ENCODE results near the gene CCL11.

CCL11 gene

DNA sequence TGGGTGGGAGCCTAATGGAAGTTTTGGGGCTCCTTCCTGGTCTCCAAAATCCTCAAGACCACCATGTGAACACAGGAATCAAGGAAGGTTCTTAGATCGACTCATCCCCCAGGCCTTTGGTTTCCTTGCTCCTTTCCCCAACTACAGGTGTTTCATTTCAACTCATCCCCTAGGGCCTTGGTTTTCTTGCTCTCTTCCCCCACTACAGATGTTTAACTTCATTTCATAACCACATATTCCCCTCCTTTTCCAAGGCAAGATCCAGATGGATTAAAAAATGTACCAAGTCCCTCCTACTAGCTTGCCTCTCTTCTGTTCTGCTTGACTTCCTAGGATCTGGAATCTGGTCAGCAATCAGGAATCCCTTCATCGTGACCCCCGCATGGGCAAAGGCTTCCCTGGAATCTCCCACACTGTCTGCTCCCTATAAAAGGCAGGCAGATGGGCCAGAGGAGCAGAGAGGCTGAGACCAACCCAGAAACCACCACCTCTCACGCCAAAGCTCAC, at the start of gene CCL11:
Gene CCL11, plus strand, starts transcription at position 457 of the 507 bp plus-strand sequence. CDS start 67 bp downstream, outside the sequence.
- in situ Hi-C loops (cut with MboI; ENCODE audit: low sequenced_read_pairs) = no loop called here

DNA sequence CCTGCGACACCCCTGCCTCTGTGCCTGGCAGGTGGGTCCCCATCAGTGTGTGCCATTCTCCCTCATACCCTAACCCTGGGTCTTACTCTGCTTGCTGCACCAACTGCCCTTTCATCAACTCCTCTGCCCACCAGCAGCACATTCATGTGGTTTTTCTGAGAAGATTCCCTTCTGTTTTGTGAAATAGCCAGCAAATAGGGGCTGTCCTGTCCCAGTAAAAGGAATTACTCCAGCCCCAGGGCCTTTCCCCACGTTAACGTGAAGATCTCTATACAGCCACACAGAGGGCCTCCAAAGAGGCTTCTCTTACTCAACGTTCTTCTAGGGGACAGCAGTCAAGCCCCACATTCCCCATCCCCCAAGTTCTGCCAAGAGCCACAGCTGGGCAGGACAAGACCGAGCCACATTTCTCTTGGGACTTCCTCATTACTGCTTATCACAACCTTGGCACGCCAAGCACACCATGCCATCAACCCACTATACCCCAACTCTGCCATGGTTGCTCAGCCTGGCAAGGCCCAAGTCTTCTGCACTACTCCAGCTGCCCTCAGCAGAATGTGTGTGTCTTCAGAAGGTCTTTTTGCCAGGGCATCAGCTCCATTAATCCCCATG, 49.2 kb upstream of the CCL11 start:
- in situ Hi-C loops (cut with MboI; ENCODE audit: low sequenced_read_pairs) = no loop called here

DNA sequence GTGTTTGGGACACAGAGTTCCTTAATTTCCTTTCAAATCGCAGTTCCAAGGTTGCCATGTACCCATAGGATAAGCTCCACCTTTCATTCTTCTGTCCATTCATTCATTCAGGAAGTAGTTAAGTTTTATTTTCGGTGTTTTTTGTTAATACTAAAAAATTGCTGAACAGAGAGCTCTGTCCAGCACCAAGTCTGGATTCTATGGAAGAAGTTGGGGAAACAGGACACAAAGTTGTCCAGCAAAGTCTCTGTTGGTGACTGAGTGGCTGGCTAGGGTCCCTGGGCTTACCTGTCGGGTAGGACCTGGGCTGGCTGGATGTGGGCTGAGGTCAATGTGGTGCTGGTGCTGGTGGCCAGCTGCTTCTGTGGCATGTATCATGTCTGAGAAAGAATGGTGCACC, 48.1 kb upstream of the CCL11 start:
- in situ Hi-C loops (cut with MboI; ENCODE audit: low sequenced_read_pairs) = no loop called here

DNA sequence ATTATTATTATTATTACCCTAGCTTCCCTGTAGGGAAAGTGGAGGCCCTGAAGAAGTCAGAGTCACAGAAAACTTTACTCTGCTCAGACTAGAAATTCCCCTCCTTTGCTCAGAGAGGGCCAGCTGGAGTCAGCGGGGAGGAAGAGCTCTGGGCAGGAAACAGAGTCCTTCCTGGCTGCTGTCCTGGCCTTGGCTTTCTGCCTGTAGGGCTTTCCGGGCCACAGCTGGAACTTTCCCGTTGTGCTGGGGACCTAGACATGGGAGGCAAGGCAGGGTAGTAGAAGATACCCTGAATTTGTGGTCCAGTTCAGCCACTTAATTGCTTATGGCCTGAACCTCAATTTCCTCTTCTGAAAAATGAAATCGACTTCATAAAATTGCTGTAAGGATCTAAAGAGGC, 44.5 kb upstream of the CCL11 start:
- in situ Hi-C loops (cut with MboI; ENCODE audit: low sequenced_read_pairs) = no loop called here

DNA sequence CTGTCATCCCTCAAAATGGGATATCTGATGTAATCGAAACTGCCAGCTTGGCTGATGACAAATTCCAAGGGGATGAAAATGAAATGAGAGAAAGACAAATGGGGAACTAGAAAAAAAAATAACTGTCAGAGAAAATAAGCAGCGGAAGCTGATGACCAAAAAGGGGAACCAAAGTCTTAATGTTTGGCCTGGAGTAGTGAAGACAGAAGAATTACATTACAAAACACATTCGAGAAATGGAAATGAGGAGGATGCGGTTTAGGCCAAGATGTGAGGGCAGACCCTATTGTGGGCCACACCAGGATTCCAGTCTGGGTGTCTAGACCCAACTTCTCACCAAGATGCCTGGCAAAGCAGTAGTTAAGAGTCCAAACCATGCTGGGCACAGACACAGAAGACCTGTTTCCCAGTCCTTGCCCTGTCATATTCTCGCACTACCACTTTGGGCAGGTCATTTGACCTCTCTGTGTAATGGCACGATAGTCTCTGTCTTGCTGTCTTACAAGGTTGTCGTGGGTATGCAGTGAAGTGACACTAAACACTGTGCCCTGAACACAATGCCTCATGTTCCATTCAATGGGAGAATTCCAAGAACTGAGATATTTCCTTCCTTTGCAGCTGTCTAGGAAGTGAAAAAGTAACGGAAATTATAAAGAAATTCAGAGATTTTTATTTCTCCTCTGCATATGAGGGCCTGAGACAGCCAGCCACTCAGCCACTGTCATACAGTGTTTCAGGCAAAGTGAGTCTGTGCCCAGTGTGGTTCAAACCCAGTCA, 42.8 kb upstream of the CCL11 start:
- in situ Hi-C loops (cut with MboI; ENCODE audit: low sequenced_read_pairs) = no loop called here

DNA sequence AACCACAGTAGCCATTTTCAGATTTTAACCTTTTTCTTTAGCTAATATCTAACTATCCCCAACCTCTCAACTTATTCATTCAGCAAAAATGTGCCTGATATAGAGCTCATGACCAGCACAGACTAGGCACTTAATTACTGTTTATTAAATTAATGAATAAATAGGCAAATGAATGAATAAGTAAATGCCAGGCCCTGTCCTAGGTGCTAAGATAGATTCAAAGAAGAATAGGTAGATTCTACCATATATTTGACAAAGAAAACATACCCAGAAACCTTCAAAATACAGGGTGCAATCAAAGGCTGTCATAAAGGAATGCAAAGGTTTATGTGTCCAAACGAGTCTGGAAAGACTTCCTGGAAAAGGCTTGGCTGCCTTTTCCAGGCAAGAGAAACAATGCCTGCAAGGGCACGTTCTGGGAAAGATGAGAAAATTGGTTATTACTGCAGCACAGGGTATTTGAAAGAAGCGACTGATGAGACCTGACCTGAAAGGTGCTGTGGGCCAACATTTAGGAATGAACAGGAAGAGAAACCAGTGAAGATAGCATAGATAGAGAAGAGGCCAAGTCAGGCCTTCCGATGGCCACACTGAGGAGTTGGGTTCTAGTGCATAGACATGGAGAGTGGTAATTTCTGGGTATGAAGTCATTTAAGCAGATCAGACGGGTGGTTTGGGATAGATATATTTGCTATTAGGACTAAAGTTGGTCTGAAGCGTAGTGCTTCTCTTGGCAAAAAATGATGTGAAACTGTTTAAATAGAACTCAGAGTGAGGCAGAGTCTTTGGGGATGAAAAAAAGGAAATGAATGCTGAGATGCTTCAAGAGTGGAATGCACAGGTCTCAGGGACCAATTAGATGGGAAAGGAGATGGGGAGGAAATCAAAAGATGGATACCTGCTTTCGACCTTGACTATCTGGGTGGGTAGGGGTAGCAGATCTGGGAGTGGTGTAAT, 41.9 kb upstream of the CCL11 start:
- in situ Hi-C loops (cut with MboI; ENCODE audit: low sequenced_read_pairs) = no loop called here

DNA sequence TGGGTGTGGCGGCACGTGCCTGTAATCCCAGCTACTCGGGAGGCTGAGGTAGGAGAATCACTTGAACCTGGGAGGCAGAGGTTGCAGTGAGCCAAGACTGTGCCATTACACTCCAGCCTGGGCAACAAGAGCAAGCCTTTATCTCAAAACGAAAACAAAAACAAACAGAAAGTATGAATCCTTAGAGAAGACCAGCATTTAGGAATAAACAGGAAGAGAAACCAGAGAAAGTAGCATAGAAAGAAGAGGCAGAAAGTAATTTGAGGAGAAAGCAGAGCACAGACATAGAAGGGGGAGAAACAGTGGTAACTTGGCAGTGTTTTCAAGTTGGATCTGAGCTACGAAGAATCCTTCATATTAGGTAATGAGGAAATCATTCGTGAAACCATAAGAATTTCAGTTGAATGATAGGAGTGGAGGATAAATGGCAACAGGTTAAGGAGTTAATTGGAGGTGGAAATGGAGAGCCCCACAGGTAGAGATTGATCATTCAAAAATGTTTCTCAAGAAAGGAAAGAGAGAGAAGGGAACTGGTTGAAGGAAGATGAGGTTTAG, 40.1 kb upstream of the CCL11 start:
- in situ Hi-C loops (cut with MboI; ENCODE audit: low sequenced_read_pairs) = no loop called here

DNA sequence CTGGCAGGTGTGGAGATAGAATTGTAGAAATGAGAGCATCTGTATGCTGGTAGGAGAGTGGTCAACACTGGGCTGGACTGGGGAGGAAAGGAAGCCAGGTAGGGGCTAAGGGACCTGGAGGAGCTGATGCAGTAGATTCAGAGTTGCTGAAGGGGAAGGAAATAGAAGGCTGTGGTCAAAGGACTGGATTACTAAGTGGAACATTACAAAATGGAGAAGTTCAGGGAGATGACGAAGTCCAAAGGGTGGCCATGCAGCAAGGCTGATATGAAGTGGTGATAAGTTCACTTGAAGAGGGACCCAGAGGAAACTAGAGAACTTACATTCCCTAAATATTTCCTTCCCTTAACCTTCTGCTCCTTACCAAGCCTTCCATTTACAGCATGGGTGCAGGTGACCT, 39.1 kb upstream of the CCL11 start:
- in situ Hi-C loops (cut with MboI; ENCODE audit: low sequenced_read_pairs) = no loop called here

DNA sequence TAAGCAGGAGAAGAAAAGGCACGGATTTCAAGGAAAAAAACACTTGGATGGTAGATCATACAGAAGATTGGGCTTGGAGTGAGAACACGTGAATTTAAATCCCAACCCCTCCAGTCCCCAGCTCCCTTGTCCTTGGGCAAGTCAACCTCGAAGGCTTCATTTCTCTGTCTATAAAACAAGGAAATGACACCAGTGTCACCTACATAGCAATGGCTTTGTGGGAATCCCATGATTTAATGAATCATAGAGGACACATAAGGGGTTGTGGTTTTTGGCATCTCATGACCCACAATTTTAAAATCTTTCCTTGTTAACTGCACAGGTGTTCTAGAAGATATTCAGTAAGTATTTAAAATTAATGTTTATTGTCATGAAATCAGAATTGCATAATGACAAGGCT, 38.7 kb upstream of the CCL11 start:
- in situ Hi-C loops (cut with MboI; ENCODE audit: low sequenced_read_pairs) = no loop called here

DNA sequence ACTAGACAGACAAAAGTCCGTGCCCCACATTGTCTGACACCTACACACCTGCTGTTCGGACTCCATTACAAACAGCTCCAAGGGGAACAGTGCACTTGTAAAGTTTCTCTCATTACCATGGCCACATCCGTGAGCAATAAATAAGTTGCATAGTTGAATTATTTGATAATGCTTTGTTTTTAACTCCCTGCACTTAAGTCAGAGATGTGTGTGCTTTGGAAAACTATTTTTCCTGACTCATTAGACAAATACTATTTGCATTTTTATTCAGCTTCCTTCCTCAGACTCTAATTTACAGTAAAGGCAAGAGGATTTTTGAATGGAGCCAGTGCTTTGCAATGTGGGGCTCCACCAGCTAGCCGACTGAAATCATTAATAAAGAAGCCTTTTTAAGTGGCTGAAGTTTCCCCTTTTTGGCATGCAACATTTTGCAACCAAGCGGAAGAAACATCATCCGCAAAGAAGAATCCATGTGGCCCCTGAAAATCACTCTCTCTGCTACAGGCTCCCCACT, 37.0 kb upstream of the CCL11 start:
- in situ Hi-C loops (cut with MboI; ENCODE audit: low sequenced_read_pairs) = no loop called here

DNA sequence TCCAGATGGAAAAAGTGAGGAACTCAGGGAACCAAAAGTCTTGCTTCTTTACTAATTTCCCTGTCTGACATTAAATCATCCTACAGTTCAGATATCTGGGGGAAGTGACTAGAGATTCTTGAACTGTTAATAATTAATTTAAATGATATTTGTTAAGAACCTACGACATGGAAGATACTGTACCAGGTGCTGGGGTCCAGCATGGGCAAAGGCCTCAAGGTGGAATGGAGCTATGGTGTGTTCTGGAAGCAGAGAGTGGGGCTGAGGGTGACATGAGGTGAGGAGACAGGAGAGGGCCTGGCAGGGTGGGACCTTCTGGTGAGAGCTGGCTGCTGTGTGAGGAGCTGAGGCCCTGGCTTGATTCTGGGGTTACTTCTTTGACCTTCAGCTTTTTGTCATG, 36.5 kb upstream of the CCL11 start:
- in situ Hi-C loops (cut with MboI; ENCODE audit: low sequenced_read_pairs) = no loop called here

DNA sequence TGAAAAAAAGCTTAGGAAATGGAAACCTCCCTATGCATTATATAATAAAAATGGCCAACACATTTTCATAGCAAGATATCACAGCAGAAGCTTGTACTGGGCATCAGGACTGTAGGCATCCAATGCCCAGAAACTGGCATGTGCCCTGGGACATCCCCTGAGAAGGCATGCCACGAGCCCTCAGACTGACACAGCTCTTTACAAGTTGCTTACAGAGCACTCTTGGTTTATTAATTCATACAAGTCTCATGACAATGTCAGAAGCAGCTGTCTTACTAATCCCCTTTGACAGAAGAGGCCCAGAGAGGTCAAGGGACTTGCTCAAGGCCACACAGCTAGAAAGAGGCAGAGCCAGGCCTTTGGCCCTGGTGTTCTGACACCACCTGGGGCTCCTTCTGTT, 36.1 kb upstream of the CCL11 start:
- in situ Hi-C loops (cut with MboI; ENCODE audit: low sequenced_read_pairs) = no loop called here

DNA sequence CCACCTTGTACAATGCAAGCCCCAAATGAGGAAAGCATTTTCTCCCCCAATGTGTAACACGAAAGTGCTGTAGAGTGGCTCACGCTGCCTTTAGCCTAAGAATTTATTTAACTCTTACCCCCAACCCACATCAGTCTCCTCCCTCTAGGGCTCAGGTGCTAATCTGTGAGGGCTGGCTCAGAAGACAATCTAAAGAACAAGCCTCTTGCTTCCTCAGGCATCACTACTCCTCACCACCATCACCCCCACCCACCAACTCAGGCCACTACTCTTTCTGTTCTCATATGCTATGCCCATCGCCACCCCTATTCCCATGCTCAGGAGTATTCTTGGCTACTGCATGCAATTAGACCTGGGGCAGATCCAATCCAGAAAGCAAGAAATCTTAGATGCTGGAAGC, 34.4 kb upstream of the CCL11 start:
- in situ Hi-C loops (cut with MboI; ENCODE audit: low sequenced_read_pairs) = loop anchor here (25.0 kb wide), 1 partner anchor 111 kb away; the partner anchor contains the start of genes CCL1 and CCL13

DNA sequence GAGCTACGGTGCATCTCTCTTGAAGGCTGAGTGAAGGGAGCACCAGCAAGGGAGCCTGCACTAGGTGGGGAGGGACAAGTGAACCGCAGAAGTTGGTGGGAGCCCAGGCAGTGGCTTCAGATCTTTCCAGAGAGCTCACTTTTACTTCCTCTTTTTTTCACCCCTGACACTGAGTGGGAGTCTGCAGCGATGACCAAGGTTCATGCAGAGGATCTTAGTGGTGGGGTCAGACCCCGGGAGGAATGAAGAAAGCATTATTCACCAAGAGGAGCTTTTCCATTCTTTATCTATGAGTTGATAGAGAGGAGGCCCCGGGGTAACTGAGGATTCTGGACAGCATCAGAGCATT, 33.5 kb upstream of the CCL11 start:
- in situ Hi-C loops (cut with MboI; ENCODE audit: low sequenced_read_pairs) = loop anchor here (25.0 kb wide), 1 partner anchor 110 kb away; the partner anchor contains the start of genes CCL1 and CCL13

DNA sequence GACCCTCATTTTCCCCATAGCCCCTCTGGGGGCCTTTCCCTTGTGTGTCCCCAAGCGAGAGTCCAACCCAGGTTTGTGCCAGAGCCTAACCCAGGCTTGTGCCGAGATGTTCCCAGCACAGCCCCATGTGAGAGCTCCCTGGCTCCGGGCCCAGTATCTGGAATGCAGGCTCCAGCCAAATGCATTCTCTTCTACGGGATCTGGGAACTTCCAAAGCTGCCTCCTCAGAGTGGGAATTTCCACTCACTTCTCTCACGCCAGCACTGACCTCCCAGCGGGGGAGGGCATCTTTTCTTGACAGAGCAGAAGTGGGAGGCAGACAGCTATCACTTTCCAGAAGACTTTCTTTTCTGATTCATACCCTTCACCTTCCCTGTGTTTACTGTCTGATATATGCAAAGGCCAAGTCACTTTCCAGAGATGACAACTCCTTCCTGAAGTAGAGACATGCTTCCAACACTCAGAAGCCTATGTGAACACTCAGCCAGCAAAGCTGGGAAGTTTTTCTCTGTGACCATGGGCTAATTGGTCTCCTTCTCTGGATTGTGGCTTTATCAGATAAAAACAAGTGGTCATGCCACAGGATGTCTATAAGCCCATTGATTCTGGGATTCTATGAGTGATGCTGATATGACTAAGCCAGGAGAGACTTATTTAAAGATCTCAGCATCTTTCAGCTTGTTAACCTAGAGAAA, 33.0 kb upstream of the CCL11 start:
- in situ Hi-C loops (cut with MboI; ENCODE audit: low sequenced_read_pairs) = loop anchor here (25.0 kb wide), 1 partner anchor 110 kb away; the partner anchor contains the start of genes CCL1 and CCL13

DNA sequence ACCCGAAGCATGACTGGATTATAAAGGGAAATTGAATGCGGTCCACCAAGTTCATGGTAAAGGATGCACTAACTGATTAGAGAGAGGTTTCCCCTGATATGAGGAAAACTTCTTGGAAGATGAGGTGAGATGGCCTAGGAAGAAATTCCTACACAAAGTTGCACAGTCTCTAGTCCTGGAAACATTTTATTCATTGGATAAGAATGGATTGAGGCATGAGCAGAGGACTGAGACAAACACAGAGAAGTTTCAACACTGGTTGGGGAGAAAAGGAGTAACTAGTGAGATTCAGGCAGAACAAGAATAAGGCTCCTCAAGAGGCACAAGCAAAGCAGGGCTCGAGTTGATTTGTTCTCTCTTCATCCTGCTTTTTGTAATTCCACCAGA, 32.4 kb upstream of the CCL11 start:
- in situ Hi-C loops (cut with MboI; ENCODE audit: low sequenced_read_pairs) = loop anchor here (25.0 kb wide), 1 partner anchor 109 kb away; the partner anchor contains the start of genes CCL1 and CCL13

DNA sequence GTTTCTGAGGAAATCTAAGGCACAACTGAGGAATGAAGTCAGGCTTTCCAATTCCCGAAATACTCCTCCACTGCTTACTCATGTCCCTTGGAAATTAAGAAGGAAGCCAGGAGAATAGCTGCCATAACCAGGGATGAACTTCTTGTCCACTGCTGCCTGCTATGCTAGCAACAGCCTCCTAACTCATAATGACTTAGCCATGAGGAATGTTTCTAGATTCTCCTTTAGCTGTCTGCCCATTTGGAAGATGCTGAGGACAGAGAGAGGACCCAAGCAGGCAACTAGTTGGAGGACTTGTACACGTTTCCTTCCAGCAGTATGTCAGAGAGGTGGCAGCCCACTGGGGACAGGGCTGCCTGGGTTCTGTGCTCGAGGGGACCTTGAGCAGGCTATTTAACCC, 31.4 kb upstream of the CCL11 start:
- in situ Hi-C loops (cut with MboI; ENCODE audit: low sequenced_read_pairs) = loop anchor here (25.0 kb wide), 1 partner anchor 108 kb away; the partner anchor contains the start of genes CCL1 and CCL13

DNA sequence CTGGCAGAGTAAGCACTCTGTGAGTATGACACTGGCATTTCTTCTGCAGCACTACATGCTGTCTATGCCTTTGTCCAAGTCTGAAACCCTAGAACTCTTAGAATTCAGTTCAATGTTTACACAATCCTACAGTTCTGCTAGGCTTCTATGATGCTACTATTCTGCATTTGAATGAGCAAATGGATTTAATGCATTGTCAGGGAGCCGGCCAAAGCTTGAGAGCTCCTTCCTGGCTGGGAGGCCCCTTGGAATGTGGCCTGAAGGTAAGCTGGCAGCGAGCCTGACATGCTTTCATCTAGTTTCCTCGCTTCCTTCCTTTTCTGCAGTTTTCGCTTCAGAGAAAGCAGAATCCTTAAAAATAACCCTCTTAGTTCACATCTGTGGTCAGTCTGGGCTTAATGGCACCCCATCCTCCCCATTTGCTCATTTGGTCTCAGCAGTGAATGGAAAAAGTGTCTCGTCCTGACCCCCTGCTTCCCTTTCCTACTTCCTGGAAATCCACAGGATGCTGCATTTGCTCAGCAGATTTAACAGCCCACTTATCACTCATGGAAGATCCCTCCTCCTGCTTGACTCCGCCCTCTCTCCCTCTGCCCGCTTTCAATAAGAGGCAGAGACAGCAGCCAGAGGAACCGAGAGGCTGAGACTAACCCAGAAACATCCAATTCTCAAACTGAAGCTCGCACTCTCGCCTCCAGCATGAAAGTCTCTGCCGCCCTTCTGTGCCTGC, 30.7 kb upstream of the CCL11 start, which contains the start of gene CCL2:
Gene CCL2, plus strand, starts transcription at position 635 of the 730 bp plus-strand sequence. Its CDS starts 65 bp downstream, at position 700.
- in situ Hi-C loops (cut with MboI; ENCODE audit: low sequenced_read_pairs) = loop anchor here (25.0 kb wide), 1 partner anchor 107 kb away; the partner anchor contains the start of genes CCL1 and CCL13

DNA sequence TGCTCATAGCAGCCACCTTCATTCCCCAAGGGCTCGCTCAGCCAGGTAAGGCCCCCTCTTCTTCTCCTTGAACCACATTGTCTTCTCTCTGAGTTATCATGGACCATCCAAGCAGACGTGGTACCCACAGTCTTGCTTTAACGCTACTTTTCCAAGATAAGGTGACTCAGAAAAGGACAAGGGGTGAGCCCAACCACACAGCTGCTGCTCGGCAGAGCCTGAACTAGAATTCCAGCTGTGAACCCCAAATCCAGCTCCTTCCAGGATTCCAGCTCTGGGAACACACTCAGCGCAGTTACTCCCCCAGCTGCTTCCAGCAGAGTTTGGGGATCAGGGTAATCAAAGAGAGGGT, 30.2 kb upstream of the CCL11 start:
- in situ Hi-C loops (cut with MboI; ENCODE audit: low sequenced_read_pairs) = loop anchor here (25.0 kb wide), 1 partner anchor 107 kb away; the partner anchor contains the start of genes CCL1 and CCL13
